SK-N-SH (cell line): ENCODE data around the gene PFAS. TPM values are rescaled to one million over a fixed set of nuclear protein-coding genes. Genes with fewer than 3 reads are reported as not detected.
A peak's percentile ranks its signal among the peaks of the same experiment; 100 is the strongest.

Source experiments
- CTCF ChIA-PET: fragments of 300-600, 350-600 bp; formaldehyde crosslinking; extraction: SDS; loops from one replicate; lab custom pipeline; 2021; lab: Yijun Ruan, JAX
- POLR2A ChIA-PET: fragments of 350-600 bp; sonication (Branson Sonifier 250); formaldehyde crosslinking; extraction: SDS; loops from one replicate; lab custom pipeline; 2020; ENCODE audit warnings: antibody characterized with exemption, inconsistent platforms; lab: Yijun Ruan, JAX
- DNase-seq: peaks from one replicate; pipeline ENCODE4 v3.0.0; 2012
- H2AFZ ChIP-seq: fragments of 200-600 bp; sonication (generic); 2 replicates; pipeline ENCODE4 v1.8.1; 2016; ENCODE audit warnings: antibody characterized with exemption, mild to moderate bottlenecking, low read depth
- H3F3A ChIP-seq: fragments of 200-600 bp; sonication (generic); replicated peaks from 2 replicates; pipeline ENCODE3; 2016; ENCODE audit warnings: antibody characterized with exemption, mild to moderate bottlenecking; ENCODE audit not compliant: insufficient read depth
- H3K27ac ChIP-seq, 2 experiments: fragments of 200-500 bp in 1 of 2; fragments of 200-600 bp in 1 of 2; sonication (Bioruptor generic) in 1 of 2; sonication (generic), shearing (Covaris generic) in 1 of 2; 2 replicates each; pipeline versions ENCODE4 v1.5.1 to v1.6.1; 2014 to 2016; ENCODE audit warnings: low read depth in 2 of 2, inconsistent platforms in 1 of 2, low read length in 1 of 2, mild to moderate bottlenecking in 1 of 2, mixed read lengths in 1 of 2
- H3K27me3 ChIP-seq: fragments of 200-600 bp; sonication (generic), shearing (Covaris generic); 2 replicates; pipeline ENCODE4 v1.6.1; 2016; ENCODE audit warnings: mixed run types; ENCODE audit not compliant: insufficient read depth
- H3K36me3 ChIP-seq, 2 experiments: fragments of 200-500 bp in 1 of 2; fragments of 200-600 bp in 1 of 2; sonication (Bioruptor generic) in 1 of 2; sonication (generic) in 1 of 2; replicated peaks in 1 of 2; 2 replicates each; pipeline versions ENCODE3 to v1.5.1; 2014 to 2016; ENCODE audit warnings: low read length in 1 of 2, mild to moderate bottlenecking in 1 of 2; ENCODE audit not compliant: insufficient read depth in 2 of 2, control insufficient read depth in 1 of 2
- H3K4me1 ChIP-seq, 2 experiments: fragments of 200-500 bp in 1 of 2; fragments of 200-600 bp in 1 of 2; sonication (Bioruptor generic) in 1 of 2; sonication (generic), shearing (Covaris generic) in 1 of 2; 2 replicates each; pipeline versions ENCODE4 v1.5.1 to v1.6.1; 2014 to 2016; ENCODE audit warnings: low read depth in 1 of 2, low read length in 1 of 2, mixed run types in 1 of 2; ENCODE audit not compliant: insufficient read depth in 2 of 2, control insufficient read depth in 1 of 2
- H3K4me2 ChIP-seq: fragments of 200-600 bp; sonication (generic), shearing (Covaris generic); 2 replicates; pipeline ENCODE4 v1.6.1; 2017; ENCODE audit warnings: mixed run types
- H3K4me3 ChIP-seq, 2 experiments: fragments of 200-500 bp in 1 of 2; fragments of 200-600 bp in 1 of 2; sonication (Bioruptor generic) in 1 of 2; sonication (generic), shearing (Covaris generic) in 1 of 2; 2 replicates each; pipeline versions ENCODE4 v1.5.1 to v1.8.1; 2014 to 2016; ENCODE audit warnings: low read depth in 2 of 2, inconsistent platforms in 1 of 2, low read length in 1 of 2, mild to moderate bottlenecking in 1 of 2, mixed read lengths in 1 of 2, moderate library complexity in 1 of 2
- H3K79me2 ChIP-seq: fragments of 200-600 bp; sonication (generic); 2 replicates; pipeline ENCODE4 v1.8.1; 2017; ENCODE audit warnings: mild to moderate bottlenecking; ENCODE audit not compliant: insufficient read depth
- H3K9ac ChIP-seq: fragments of 200-600 bp; sonication (generic); 2 replicates; pipeline ENCODE4 v1.6.1; 2017; ENCODE audit warnings: mixed run types
- H3K9me2 ChIP-seq: fragments of 200-600 bp; sonication (generic); 2 replicates; pipeline ENCODE4 v1.6.1; 2017; ENCODE audit warnings: mixed run types
- H3K9me3 ChIP-seq: fragments of 200-600 bp; sonication (generic); 2 replicates; pipeline ENCODE4 v1.6.1; 2017; ENCODE audit warnings: mixed run types, mild to moderate bottlenecking, moderate library complexity
- H4K20me1 ChIP-seq: fragments of 200-600 bp; sonication (generic); 2 replicates; pipeline ENCODE4 v1.6.1; 2017; ENCODE audit warnings: mild to moderate bottlenecking, mixed run types; ENCODE audit not compliant: insufficient read depth
- CHD2 ChIP-seq: fragments of 150-350 bp; IDR thresholded peaks from 2 replicates; pipeline ENCODE4 v1.6.1; 2018; ENCODE audit warnings: low read length; ENCODE audit not compliant: partially characterized antibody
- CTCF ChIP-seq: fragments of 200-600 bp; sonication (generic); IDR thresholded peaks from 2 replicates; pipeline ENCODE4 v1.6.1; 2017; ENCODE audit warnings: antibody characterized with exemption, mild to moderate bottlenecking, moderate library complexity
- EP300 ChIP-seq, 2 experiments: IDR thresholded peaks; 2 replicates each; pipeline versions ENCODE4 v1.4.0 to v1.6.1; 2012; ENCODE audit warnings: borderline replicate concordance in 1 of 2, low read depth in 1 of 2, low read length in 1 of 2
- FOXJ3 ChIP-seq: sonication (generic); formaldehyde crosslinking; IDR thresholded peaks from 2 replicates; pipeline ENCODE4 v1.5.1; 2020; ENCODE audit warnings: mild to moderate bottlenecking, missing genetic modification reagents
- FOXM1 ChIP-seq: IDR thresholded peaks from 2 replicates; pipeline ENCODE4 v1.4.0; 2012; ENCODE audit warnings: low read depth, mild to moderate bottlenecking
- GABPA ChIP-seq: IDR thresholded peaks from 2 replicates; pipeline ENCODE4 v1.4.0; 2012; ENCODE audit warnings: low read depth, mild to moderate bottlenecking
- GATA2 ChIP-seq: sonication (generic); formaldehyde crosslinking; IDR thresholded peaks from 2 replicates; pipeline ENCODE4 v1.5.0; 2020; ENCODE audit warnings: mild to moderate bottlenecking, missing genetic modification reagents
- JUND ChIP-seq: IDR thresholded peaks from 2 replicates; pipeline ENCODE4 v1.4.0; 2012
- MAX ChIP-seq: IDR thresholded peaks from 2 replicates; pipeline ENCODE4 v1.4.0; 2012; ENCODE audit warnings: low read depth
- NRF1 ChIP-seq: IDR thresholded peaks from 2 replicates; pipeline ENCODE4 v1.6.1; 2012; ENCODE audit warnings: low read depth, mild to moderate bottlenecking, low read length
- PBX3 ChIP-seq: IDR thresholded peaks from 2 replicates; pipeline ENCODE4; 2012
- RFX5 ChIP-seq: IDR thresholded peaks from 2 replicates; pipeline ENCODE4 v1.6.1; 2012; ENCODE audit warnings: mild to moderate bottlenecking, improper control_type of control experiment, low read length
- RXRA ChIP-seq: IDR thresholded peaks from 2 replicates; pipeline ENCODE4 v1.4.0; 2012; ENCODE audit warnings: low read depth, mild to moderate bottlenecking, borderline replicate concordance
- SMC3 ChIP-seq: IDR thresholded peaks from 2 replicates; pipeline ENCODE4 v1.6.1; 2012; ENCODE audit warnings: low read depth, low read length, improper control_type of control experiment
- TAF1 ChIP-seq: IDR thresholded peaks from 2 replicates; pipeline ENCODE4 v1.6.1; 2012; ENCODE audit warnings: low read depth, mild to moderate bottlenecking, low read length, moderate library complexity, borderline replicate concordance
- TCF12 ChIP-seq: IDR thresholded peaks from 2 replicates; pipeline ENCODE4 v1.4.0; 2012
- USF2 ChIP-seq: fragments of 150-350 bp; IDR thresholded peaks from 2 replicates; pipeline ENCODE4 v1.6.1; 2017; ENCODE audit warnings: antibody characterized with exemption, low read length, low read depth, borderline replicate concordance
- YY1 ChIP-seq: IDR thresholded peaks from 2 replicates; pipeline ENCODE4 v1.4.0; 2012; ENCODE audit warnings: low read depth, mild to moderate bottlenecking
- ZBTB33 ChIP-seq: IDR thresholded peaks from 2 replicates; pipeline ENCODE4 v1.4.0; 2012; ENCODE audit warnings: low read depth, borderline replicate concordance
- WGBS: methylation state at CpG from one replicate; pipeline ENCODE4 v1.1.6; 2017; ENCODE audit warnings: low lambda C conversion rate; 5-methylcytosine and 5-hydroxymethylcytosine counted together
- polyA plus RNA-seq, 3 experiments: library from polyadenylated mRNA; depleted of rRNA; stranded (reverse); fragments of >200 nt; gene quantifications; 2 replicates each; pipeline ENCODE4 v1.2.3, GENCODE V29; 2012

The PFAS gene
- polyA plus RNA-seq, 1 of the 3 experiments (the other 2 are of a cell fraction) = 22.4 TPM

GRCh38 chr17:8206536-8206935 lies 42.6 kb upstream of the PFAS start:
- H2AFZ ChIP-seq = no peak overlapping the region
- 97% methylated on average over 12 of the region's 12 CpGs for WGBS
- H3K9me2 ChIP-seq = no peaks in the 10 kb centered on the region
- no peaks in the 10 kb centered on the region for H3K9me3 ChIP-seq
- H3K36me3 ChIP-seq = peaks cover 2 to 11% of the 10 kb centered on the region in 2 experiments
- ChIA-PET CTCF (interaction anchor here (0.6 to 1.5 kb wide), 5 partner anchors 15 to 137 kb away, joined by 3 to 4 read pairs (median 3); no protein-coding TSS in a partner anchor), POLR2A (interaction anchor here (0.9 to 1.0 kb wide), 2 partner anchors 16 to 34 kb away, joined by 3 to 5 read pairs; no protein-coding TSS in a partner anchor)
- H3K27me3 ChIP-seq = no peaks in the 10 kb centered on the region
- H3K4me1 ChIP-seq = peaks cover 0 to 9% of the 10 kb centered on the region in 2 experiments; a peak in 1 of 4 replicates
- H3K79me2 ChIP-seq = peaks cover 60% of the 10 kb centered on the region
- TF ChIP-seq PBX3 = no peak
- no peak for TF ChIP-seq RFX5
- no peak for TF ChIP-seq EP300 (IDR thresholded peaks at IDR 0.05; ENCODE audit: borderline replicate concordance in 1 of 2, low read depth in 1 of 2, low read length in 1 of 2)
- TF ChIP-seq CHD2 = no peak
- TF ChIP-seq MAX = no peak
- TF ChIP-seq GATA2 (CRISPR knock-in tag) = no peak
- TF ChIP-seq USF2 = no peak
- no peak for TF ChIP-seq TCF12
- no peak for TF ChIP-seq FOXM1
- no peak overlapping the region for H3K4me2 ChIP-seq
- H3K9ac ChIP-seq = no peak overlapping the region
- H4K20me1 ChIP-seq = peaks cover 4% of the 10 kb centered on the region; the same call in 1 of the 2 replicates
- peaks cover 56% of the 10 kb centered on the region for H3F3A ChIP-seq
- no peak for DNase-seq
- no peak overlapping the region for H3K27ac ChIP-seq
- H3K4me3 ChIP-seq = no peak overlapping the region

GRCh38 chr17:8209907-8210760 lies 39.0 kb upstream of the PFAS start, which contains the start of gene AURKB:
TSS of gene AURKB (minus strand) at chr17:8210575. CDS start at chr17:8210224, 351 bp downstream.
- Histone ChIP-seq H3K4me3 (peak within 1 kb of the TSS; percentile 61 to 85), H3K9me3 (no peaks in the 10 kb centered on the region), H3K36me3 (peaks cover 0 to 6% of the 10 kb centered on the region in 2 experiments), H3K9ac (peak within 1 kb of the TSS; percentile 85), H3K27me3 (no peaks in the 10 kb centered on the region), H3K9me2 (no peaks in the 10 kb centered on the region), H2AFZ (peak within 1 kb of the TSS; percentile 99), H3F3A (peaks cover 36% of the 10 kb centered on the region), H3K4me2 (peak within 1 kb of the TSS; percentile 94), H3K4me1 (peaks cover 0 to 9% of the 10 kb centered on the region in 2 experiments; a peak in 1 of 4 replicates), H4K20me1 (peaks cover 4% of the 10 kb centered on the region; the same call in 1 of the 2 replicates), H3K27ac (peak within 1 kb of the TSS; percentile 54 to 84), H3K79me2 (peaks cover 51% of the 10 kb centered on the region)
- 2% methylated on average over 41 of the region's 46 CpGs for WGBS
- POLR2A ChIA-PET = interaction anchor here (0.6 to 4.6 kb wide), 11 partner anchors 9 to 89 kb away, joined by 3 to 22 read pairs (median 3); partner anchors contain the start of genes BORCS6 and CTC1
- CTCF ChIA-PET = interaction anchor here (0.8 to 1.0 kb wide), 4 partner anchors 11 to 95 kb away, joined by 3 to 4 read pairs (median 3); no protein-coding TSS in a partner anchor
- peak; percentile 94 for DNase-seq
- no peak for TF ChIP-seq NRF1
- no peak for TF ChIP-seq RXRA
- peak; percentile 85; the same call in 1 of the 2 replicates for TF ChIP-seq TAF1
- TF ChIP-seq CTCF = no peak
- TF ChIP-seq YY1 = 0 out of 2 replicates have a peak, but pooled peaks have one; percentile 27
- TF ChIP-seq JUND = no peak
- TF ChIP-seq SMC3 = no peak
- TF ChIP-seq GABPA = no peak
- no peak for TF ChIP-seq FOXJ3 (CRISPR knock-in tag)
- no peak for TF ChIP-seq ZBTB33
- TF ChIP-seq EP300 (IDR thresholded peaks at IDR 0.05; ENCODE audit: borderline replicate concordance in 1 of 2, low read depth in 1 of 2, low read length in 1 of 2) = no peak
- TF ChIP-seq MAX = peak; percentile 99
- peak; percentile 85 for TF ChIP-seq RFX5
